Keratinocyte (primary cell): ENCODE measurements around the gene KLK3. TPM values are rescaled to one million over a fixed set of nuclear protein-coding genes. Genes with fewer than 3 reads are reported as not detected.
A peak's percentile ranks its signal among the peaks of the same experiment; 100 is the strongest.

Experiments used
- DNase-seq: peaks from one replicate; pipeline ENCODE4 v3.0.0-alpha.2; 2011; ENCODE audit warnings: low read depth, missing footprints, low spot score
- FAIRE-seq: peaks from 2 replicates; lab custom pipeline; 2011; peaks lifted over from hg19 to GRCh38; lab: Jason Lieb, UNC
- H2AFZ ChIP-seq: 2 replicates; pipeline ENCODE4 v1.6.0; 2012; ENCODE audit warnings: low read length, control low read depth, inconsistent platforms; ENCODE audit not compliant: control insufficient read depth
- H3K27ac ChIP-seq: 2 replicates; pipeline ENCODE4 v1.5.1; 2011; ENCODE audit warnings: low read length; ENCODE audit not compliant: control insufficient read depth, insufficient read depth
- H3K27me3 ChIP-seq: 3 replicates; pipeline ENCODE4 v1.6.0; 2011; ENCODE audit warnings: low read length; ENCODE audit not compliant: control insufficient read depth, insufficient read depth; ENCODE audit errors: extremely low read depth
- H3K36me3 ChIP-seq, 2 experiments: 2 replicates in 1 of 2; 3 replicates in 1 of 2; pipeline ENCODE4 v1.5.1; 2011; ENCODE audit warnings: low read length in 2 of 2, mild to moderate bottlenecking in 1 of 2; ENCODE audit not compliant: control insufficient read depth in 2 of 2, insufficient read depth in 2 of 2; ENCODE audit errors: extremely low read depth in 1 of 2
- H3K4me1 ChIP-seq: 3 replicates; pipeline ENCODE4 v1.5.1; 2011; ENCODE audit warnings: low read length; ENCODE audit not compliant: control insufficient read depth, insufficient read depth; ENCODE audit errors: extremely low read depth
- H3K4me2 ChIP-seq: 3 replicates; pipeline ENCODE4 v1.6.0; 2011; ENCODE audit warnings: low read depth, low read length; ENCODE audit not compliant: control insufficient read depth, insufficient read depth; ENCODE audit errors: extremely low read depth
- H3K4me3 ChIP-seq, 3 experiments: fragments of 200-600 bp in 1 of 3; sonication (generic) in 1 of 3; 2 replicates in 2 of 3; 3 replicates in 1 of 3; pipeline ENCODE4 v1.5.1; 2011 to 2016; ENCODE audit warnings: low read length in 3 of 3, mild to moderate bottlenecking in 3 of 3, control low read depth in 2 of 3, inconsistent platforms in 1 of 3, low read depth in 1 of 3, mixed read lengths in 1 of 3, mixed run types in 1 of 3, moderate library complexity in 1 of 3; ENCODE audit not compliant: control insufficient read depth in 2 of 3, insufficient read depth in 2 of 3; ENCODE audit errors: extremely low read depth in 1 of 3
- H3K79me2 ChIP-seq: 2 replicates; pipeline ENCODE4 v1.6.0; 2012; ENCODE audit warnings: low read length; ENCODE audit not compliant: control insufficient read depth, insufficient read depth
- H3K9ac ChIP-seq: 3 replicates; pipeline ENCODE4 v1.6.0; 2011; ENCODE audit warnings: low read length; ENCODE audit not compliant: control insufficient read depth, insufficient read depth; ENCODE audit errors: extremely low read depth
- H3K9me1 ChIP-seq: 3 replicates; pipeline ENCODE4 v1.6.0; 2011; ENCODE audit warnings: low read length; ENCODE audit not compliant: control insufficient read depth, insufficient read depth; ENCODE audit errors: extremely low read depth
- H3K9me3 ChIP-seq: 2 replicates; pipeline ENCODE4 v1.5.1; 2012; ENCODE audit warnings: low read depth, low read length; ENCODE audit not compliant: control insufficient read depth
- H4K20me1 ChIP-seq: 3 replicates; pipeline ENCODE4 v1.6.0; 2011; ENCODE audit warnings: low read length; ENCODE audit not compliant: control insufficient read depth, insufficient read depth; ENCODE audit errors: extremely low read depth
- CTCF ChIP-seq, 3 experiments: IDR thresholded peaks in 1 of 3; conservative IDR thresholded peaks in 1 of 3; optimal IDR thresholded peaks in 1 of 3; 2 replicates in 2 of 3; 3 replicates in 1 of 3; pipeline versions ENCODE3 to v1.5.1; 2011; ENCODE audit warnings: low read length in 3 of 3, mild to moderate bottlenecking in 3 of 3, moderate library complexity in 2 of 3, control low read depth in 1 of 3, inconsistent platforms in 1 of 3; ENCODE audit not compliant: insufficient read depth in 2 of 3; ENCODE audit errors: extremely low read depth in 1 of 3
- EZH2 ChIP-seq: IDR thresholded peaks from one replicate; pipeline ENCODE4 v1.6.1; 2012; ENCODE audit warnings: inconsistent platforms, mild to moderate bottlenecking, low read length, moderate library complexity
- dilution Hi-C: fragments of 300-500 bp; cut with MboI; formaldehyde crosslinking; loops from one replicate; pipeline ENCODE4 v1.7.0; 2020; ENCODE audit warnings: low sequenced_read_pairs; ENCODE audit not compliant: extremely low pct_ligation_motif_present
- polyA plus RNA-seq, 5 experiments: library from polyadenylated mRNA; depleted of rRNA in 3 of 5; stranded (reverse) in 3 of 5; stranded (forward) in 1 of 5; unstranded in 1 of 5; fragments of >200 nt; gene quantifications; 1 replicate in 1 of 5; 2 replicates in 3 of 5; 3 replicates in 1 of 5; pipeline versions ENCODE4 v1.2.1 to v1.2.3, GENCODE V29; 2011 to 2012; ENCODE audit warnings: missing spikeins in 2 of 5, low read depth in 1 of 5, low replicate concordance in 1 of 5

Gene KLK3
- polyA plus RNA-seq, 1 donor (not counting 4 experiments of a cell fraction or from before 2014, with no cell fraction given): not detected

GRCh38 chr19:50896591-50897190 lies 42.0 kb downstream of the KLK3 start:
- dilution Hi-C loops: no loop called here
- no peaks in the 10 kb centered on the region for H3K9me3 ChIP-seq
- H3K4me1 ChIP-seq: peaks cover 9% of the 10 kb centered on the region
- TF ChIP-seq EZH2 (no peak), CTCF (optimal IDR thresholded peaks at IDR 0.05 in 1 of 3, IDR thresholded peaks at IDR 0.05 in 1 of 3, conservative IDR thresholded peaks at IDR 0.05 in 1 of 3; ENCODE audit: extremely low read depth in 1 of 3, insufficient read depth in 2 of 3, low read length in 3 of 3) (no peak)
- H3K4me3 ChIP-seq: no peak overlapping the region
- FAIRE-seq (peak; percentile 84), DNase-seq (peak; percentile 97)
- H3K9me1 ChIP-seq: no peaks in the 10 kb centered on the region
- H3K36me3 ChIP-seq: no peaks in the 10 kb centered on the region
- no peak overlapping the region for H3K4me2 ChIP-seq
- H2AFZ ChIP-seq: no peak overlapping the region
- no peak overlapping the region for H3K9ac ChIP-seq
- H3K27me3 ChIP-seq: no peaks in the 10 kb centered on the region
- no peak overlapping the region for H3K27ac ChIP-seq
- no peaks in the 10 kb centered on the region for H3K79me2 ChIP-seq
- no peaks in the 10 kb centered on the region for H4K20me1 ChIP-seq

- Histone ChIP-seq H3K27ac (no peak overlapping the region), H3K4me3 (no peak overlapping the region)
- TF ChIP-seq CTCF (optimal IDR thresholded peaks at IDR 0.05 in 1 of 3, IDR thresholded peaks at IDR 0.05 in 1 of 3, conservative IDR thresholded peaks at IDR 0.05 in 1 of 3; ENCODE audit: extremely low read depth in 1 of 3, insufficient read depth in 2 of 3, low read length in 3 of 3) (no peak), EZH2 (no peak)
Measured at GRCh38 chr19:50897191-50897607, 42.5 kb downstream of the KLK3 start.

More at GRCh38 chr19:50897191-50897607, 42.5 kb downstream of the KLK3 start:
- Histone ChIP-seq H3K79me2 (no peaks in the 10 kb centered on the region), H3K9ac (no peak overlapping the region), H3K9me1 (no peaks in the 10 kb centered on the region), H3K27me3 (no peaks in the 10 kb centered on the region), H3K9me3 (no peaks in the 10 kb centered on the region), H4K20me1 (no peaks in the 10 kb centered on the region), H3K4me1 (peaks cover 9% of the 10 kb centered on the region), H2AFZ (no peak overlapping the region), H3K36me3 (no peaks in the 10 kb centered on the region), H3K4me2 (no peak overlapping the region)
- dilution Hi-C loops: no loop called here
- DNase-seq (no peak), FAIRE-seq (no peak)
